ENCODE data around the gene SIGLEC10. TPM values are rescaled to one million over a fixed set of nuclear protein-coding genes. Genes with fewer than 3 reads are reported as not detected.
"Not testable (repeated sequence)": the region's sequence is repeated elsewhere in the genome, so short reads cannot be mapped to it uniquely, and the experiment has no call there.

SIGLEC10 gene
- total and polyA plus RNA-seq, 10 donors: 38.0 to 155 (median 87.5) TPM

GRCh38 chr19:51399231-51399630 lies 18.2 kb downstream of the SIGLEC10 start:
- DNase-seq: no peak
- Histone ChIP-seq H3K27ac (no peak overlapping the region), H3K4me3 (no peak overlapping the region), H3K9me3 (peaks cover 4 to 24% (median 16%) of the 10 kb centered on the region in 8 donors), H3K36me3 (no peaks in the 10 kb centered on the region), H3K4me1 (peaks cover 4 to 36% (median 16%) of the 10 kb centered on the region in 6 donors), H3K27me3 (replicated peaks in 1 of 7) (no peaks in the 10 kb centered on the region)
- 88 to 97% (median 91%) methylated on average over 5 of the region's 5 CpGs for WGBS, 5 donors
- intact Hi-C loops (cut with DNase I; ENCODE audit: low total_unique reads): loop anchor here (10.0 kb wide), 1 partner anchor 54 kb away; the partner anchor contains the start of gene VSIG10L
- TF ChIP-seq POLR2AphosphoS5 (IDR thresholded peaks at IDR 0.05): no peak
- no peak for TF ChIP-seq POLR2A (IDR thresholded peaks at IDR 0.05)
- TF ChIP-seq CTCF (IDR thresholded peaks at IDR 0.05 in 8 of 11, conservative IDR thresholded peaks at IDR 0.05 in 3 of 11): no peak

- intact Hi-C loops (cut with DNase I; ENCODE audit: low total_unique reads): loop anchor here (10.0 kb wide), 1 partner anchor 53 kb away; the partner anchor contains the start of gene VSIG10L
- no peak overlapping the region for H3K27ac ChIP-seq
- no peaks in the 10 kb centered on the region for H3K36me3 ChIP-seq
- H3K27me3 ChIP-seq (replicated peaks in 1 of 7): no peaks in the 10 kb centered on the region
- peaks cover 4 to 47% (median 23%) of the 10 kb centered on the region in 6 donors for H3K4me1 ChIP-seq
- DNase-seq: no peak
- H3K4me3 ChIP-seq: no peak overlapping the region
- TF ChIP-seq POLR2A (IDR thresholded peaks at IDR 0.05) (no peak), CTCF (IDR thresholded peaks at IDR 0.05 in 8 of 11, conservative IDR thresholded peaks at IDR 0.05 in 3 of 11) (peak in 10 of 11 experiments; percentile 33 to 64 (median 52)), POLR2AphosphoS5 (IDR thresholded peaks at IDR 0.05) (no peak)
- 43 to 52% (median 47%) methylated on average over 7 of the region's 7 CpGs for WGBS, 5 donors
- H3K9me3 ChIP-seq: peaks cover 4 to 21% (median 15%) of the 10 kb centered on the region in 8 donors
Observed at GRCh38 chr19:51398096-51398704, 19.2 kb downstream of the SIGLEC10 start.

GRCh38 chr19:51397453-51397852 lies 20.0 kb downstream of the SIGLEC10 start:
- Histone ChIP-seq H3K4me1 (peaks cover 4 to 48% (median 25%) of the 10 kb centered on the region in 6 donors), H3K9me3 (peaks cover 4 to 14% (median 9%) of the 10 kb centered on the region in 8 donors)
- intact Hi-C loops (cut with DNase I; ENCODE audit: low total_unique reads): loop anchor here (10.0 kb wide), 1 partner anchor 53 kb away; the partner anchor contains the start of gene VSIG10L
- H3K27me3 ChIP-seq (replicated peaks in 1 of 7); H3K36me3 ChIP-seq; H3K27ac ChIP-seq; H3K4me3 ChIP-seq: not testable (repeated sequence)
- 79 to 90% (median 87%) methylated on average over 9 of the region's 9 CpGs for WGBS, 5 donors
- peak; percentile 39 for DNase-seq

GRCh38 chr19:51396175-51396574 lies 21.3 kb downstream of the SIGLEC10 start:
- Histone ChIP-seq H3K4me1 (peaks cover 4 to 52% (median 26%) of the 10 kb centered on the region in 6 donors), H3K36me3 (no peaks in the 10 kb centered on the region), H3K27ac (peak overlapping the region in 5 of 8 donors; percentile 82 to 89 (median 87)), H3K9me3 (peaks cover 0 to under 1% (median 0%) of the 10 kb centered on the region in 8 donors), H3K27me3 (replicated peaks in 1 of 7) (no peaks in the 10 kb centered on the region), H3K4me3 (no peak overlapping the region)
- intact Hi-C loops (cut with DNase I; ENCODE audit: low total_unique reads): loop anchor here (10.0 kb wide), 1 partner anchor 51 kb away; the partner anchor contains the start of gene VSIG10L
- no peak for DNase-seq
- TF ChIP-seq POLR2A (IDR thresholded peaks at IDR 0.05) (no peak), CTCF (IDR thresholded peaks at IDR 0.05 in 8 of 11, conservative IDR thresholded peaks at IDR 0.05 in 3 of 11) (no peak), POLR2AphosphoS5 (IDR thresholded peaks at IDR 0.05) (no peak)
- 89 to 100% (median 98%) methylated on average over 2 of the region's 2 CpGs for WGBS, 5 donors
